ENCODE data around the gene ZNF160. TPM values are rescaled to one million over a fixed set of nuclear protein-coding genes. Genes with fewer than 3 reads are reported as not detected.

ZNF160 gene
- total and polyA plus RNA-seq, 9 of the 15 experiments (the other 6 are each of a cell fraction or from before 2014, with no cell fraction given): 3.6 to 22.1 (median 11.8) TPM

DNA sequence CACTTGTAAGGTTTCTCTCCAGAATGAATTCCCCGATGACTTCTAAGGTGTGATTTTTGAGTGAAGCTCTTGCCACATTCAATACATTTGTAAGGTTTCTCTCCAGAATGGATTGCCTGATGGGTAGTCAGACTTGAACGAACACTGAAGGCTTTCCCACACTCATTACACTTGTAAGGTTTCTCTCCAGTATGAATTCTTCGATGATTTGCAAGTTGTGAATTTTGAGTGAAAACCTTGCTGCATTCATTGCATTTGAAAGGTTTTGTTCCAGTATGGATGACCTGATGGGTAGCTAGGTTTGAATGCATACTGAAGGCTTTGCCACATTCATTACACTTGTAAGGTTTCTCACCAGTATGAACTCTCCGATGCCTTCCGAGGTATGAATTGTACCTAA is 34.4 kb downstream of the ZNF160 start:
- Histone ChIP-seq H3K4me1 (replicated peaks in 1 of 2; ENCODE audit: control insufficient read depth in 2 of 2, insufficient read depth in 2 of 2, low read length in 2 of 2) (no peaks in the 10 kb centered on the region), H3K27me3 (ENCODE audit: control insufficient read depth in 2 of 2, insufficient read depth in 2 of 2, low read length in 2 of 2) (no peaks in the 10 kb centered on the region), H3K36me3 (ENCODE audit: control insufficient read depth, insufficient read depth, low read length) (peaks cover 44% of the 10 kb centered on the region), H3K9me1 (ENCODE audit: control insufficient read depth, insufficient read depth, low read length) (no peaks in the 10 kb centered on the region), H3K4me2 (ENCODE audit: insufficient read depth, low read length) (no peak overlapping the region), H3K9me3 (replicated peaks; ENCODE audit: control insufficient read depth, insufficient read depth, low read depth, low read length) (peaks cover 26% of the 10 kb centered on the region), H3K27ac (ENCODE audit: extremely low read depth, low read depth, low read length) (no peak overlapping the region), H3K4me3 (no peak overlapping the region), H2AFZ (ENCODE audit: low read depth, low read length) (no peak overlapping the region), H4K20me1 (replicated peaks; ENCODE audit: control insufficient read depth, insufficient read depth, low read length) (no peaks in the 10 kb centered on the region), H3K9ac (ENCODE audit: insufficient read depth in 1 of 2, low read depth in 2 of 2, low read length in 2 of 2) (no peak overlapping the region), H3K79me2 (ENCODE audit: control insufficient read depth, insufficient read depth, low read length) (no peaks in the 10 kb centered on the region)
- intact Hi-C loops (cut with micrococcal nuclease) (no loop called here), in situ Hi-C loops (cut with MboI) (no loop called here)
- TF ChIP-seq MYBL2 (IDR thresholded peaks at IDR 0.05; ENCODE audit: low read depth) (no peak), MYBL2 (CRISPR knock-in tag; IDR thresholded peaks at IDR 0.05; ENCODE audit: borderline replicate concordance) (no peak), ATF7 (IDR thresholded peaks at IDR 0.05) (no peak), ZNF75A (CRISPR knock-in tag; IDR thresholded peaks at IDR 0.05) (peak; percentile 87)
- ATAC-seq (no peak), FAIRE-seq (no peak), DNase-seq (ENCODE audit: extremely low read depth in 1 of 4, low spot score in 3 of 4) (no peak)
- no TSS peak for BruUV-seq (replicated peaks)
- WGBS (ENCODE audit: insufficient coverage, low coverage, missing lambda C conversion rate): 98% methylated on average over 5 of the region's 5 CpGs
- POLR2A ChIA-PET: no interaction called here
- CTCF ChIA-PET (ENCODE audit: low intra/inter-chr PET ratio): no interaction called here

DNA sequence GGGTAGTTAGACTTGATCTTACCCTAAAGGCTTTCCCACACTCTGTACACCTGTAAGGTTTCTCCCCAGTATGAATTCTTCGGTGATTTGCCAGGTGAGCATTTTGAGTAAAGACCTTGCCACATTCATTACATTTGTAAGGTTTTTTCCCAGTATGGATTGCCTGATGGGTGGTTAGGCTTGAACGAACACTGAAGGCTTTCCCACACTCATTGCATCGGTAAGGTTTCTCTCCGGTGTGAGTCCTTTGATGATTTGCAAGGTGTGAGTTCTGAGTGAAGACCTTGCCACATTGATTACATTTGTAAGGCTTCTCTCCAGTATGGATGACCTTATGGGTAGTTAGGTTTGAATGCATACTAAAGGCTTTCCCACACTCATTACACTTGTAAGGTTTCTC is 35.0 kb downstream of the ZNF160 start:
- Histone ChIP-seq H2AFZ (ENCODE audit: low read depth, low read length) (no peak overlapping the region), H4K20me1 (replicated peaks; ENCODE audit: control insufficient read depth, insufficient read depth, low read length) (no peaks in the 10 kb centered on the region), H3K4me1 (replicated peaks in 1 of 2; ENCODE audit: control insufficient read depth in 2 of 2, insufficient read depth in 2 of 2, low read length in 2 of 2) (no peaks in the 10 kb centered on the region), H3K4me2 (ENCODE audit: insufficient read depth, low read length) (no peak overlapping the region), H3K9me1 (ENCODE audit: control insufficient read depth, insufficient read depth, low read length) (no peaks in the 10 kb centered on the region), H3K9me3 (replicated peaks; ENCODE audit: control insufficient read depth, insufficient read depth, low read depth, low read length) (peaks cover 26% of the 10 kb centered on the region), H3K27ac (ENCODE audit: extremely low read depth, low read depth, low read length) (no peak overlapping the region), H3K27me3 (ENCODE audit: control insufficient read depth in 2 of 2, insufficient read depth in 2 of 2, low read length in 2 of 2) (no peaks in the 10 kb centered on the region), H3K4me3 (no peak overlapping the region), H3K79me2 (ENCODE audit: control insufficient read depth, insufficient read depth, low read length) (no peaks in the 10 kb centered on the region), H3K36me3 (ENCODE audit: control insufficient read depth, insufficient read depth, low read length) (peaks cover 38% of the 10 kb centered on the region), H3K9ac (ENCODE audit: insufficient read depth in 1 of 2, low read depth in 2 of 2, low read length in 2 of 2) (no peak overlapping the region)
- BruUV-seq (replicated peaks): no TSS peak
- ATAC-seq (no peak), DNase-seq (ENCODE audit: extremely low read depth in 1 of 4, low spot score in 3 of 4) (no peak), FAIRE-seq (peak; percentile 15)
- ChIA-PET CTCF (ENCODE audit: low intra/inter-chr PET ratio) (no interaction called here), POLR2A (no interaction called here)
- in situ Hi-C loops (cut with MboI): no loop called here
- WGBS (ENCODE audit: insufficient coverage, low coverage, missing lambda C conversion rate): 98% methylated on average over 4 of the region's 4 CpGs
- intact Hi-C loops (cut with micrococcal nuclease): no loop called here
- TF ChIP-seq, protein P1, sequence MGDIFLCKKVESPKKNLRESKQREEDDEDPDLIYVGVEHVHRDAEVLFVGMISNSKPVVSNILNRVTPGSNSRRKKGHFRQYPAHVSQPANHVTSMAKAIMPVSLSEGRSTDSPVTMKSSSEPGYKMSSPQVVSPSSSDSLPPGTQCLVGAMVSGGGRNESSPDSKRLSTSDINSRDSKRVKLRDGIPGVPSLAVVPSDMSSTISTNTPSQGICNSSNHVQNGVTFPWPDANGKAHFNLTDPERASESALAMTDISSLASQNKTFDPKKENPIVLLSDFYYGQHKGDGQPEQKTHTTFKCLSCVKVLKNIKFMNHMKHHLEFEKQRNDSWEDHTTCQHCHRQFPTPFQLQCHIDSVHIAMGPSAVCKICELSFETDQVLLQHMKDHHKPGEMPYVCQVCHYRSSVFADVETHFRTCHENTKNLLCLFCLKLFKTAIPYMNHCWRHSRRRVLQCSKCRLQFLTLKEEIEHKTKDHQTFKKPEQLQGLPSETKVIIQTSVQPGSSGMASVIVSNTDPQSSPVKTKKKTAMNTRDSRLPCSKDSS (IDR thresholded peaks at IDR 0.05; ENCODE audit: low read depth, partially characterized antibody): peak; percentile 64
- TF ChIP-seq ESRRB (CRISPR knock-in tag; IDR thresholded peaks at IDR 0.05; ENCODE audit: borderline replicate concordance) (no peak), SOX6 (IDR thresholded peaks at IDR 0.05) (peak; percentile 67), ZNF830 (CRISPR knock-in tag; IDR thresholded peaks at IDR 0.05) (no peak), NFE2L1 (tag; IDR thresholded peaks at IDR 0.05; ENCODE audit: borderline replicate concordance, low read depth) (no peak), SMAD1 (IDR thresholded peaks at IDR 0.05; ENCODE audit: low read depth, low read length, partially characterized antibody) (no peak), ZNF324 (CRISPR knock-in tag; IDR thresholded peaks at IDR 0.05) (no peak), POLR2AphosphoS5 (IDR thresholded peaks at IDR 0.05; ENCODE audit: control insufficient read depth, insufficient read depth, low read depth, low read length) (no peak), DNMT1 (IDR thresholded peaks at IDR 0.05) (no peak), CBFA2T2 (conservative IDR thresholded peaks at IDR 0.05) (no peak)
- TF ChIP-seq, protein P2, sequence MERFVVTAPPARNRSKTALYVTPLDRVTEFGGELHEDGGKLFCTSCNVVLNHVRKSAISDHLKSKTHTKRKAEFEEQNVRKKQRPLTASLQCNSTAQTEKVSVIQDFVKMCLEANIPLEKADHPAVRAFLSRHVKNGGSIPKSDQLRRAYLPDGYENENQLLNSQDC (CRISPR knock-in tag; IDR thresholded peaks at IDR 0.05): no peak
- TF ChIP-seq, protein P3, sequence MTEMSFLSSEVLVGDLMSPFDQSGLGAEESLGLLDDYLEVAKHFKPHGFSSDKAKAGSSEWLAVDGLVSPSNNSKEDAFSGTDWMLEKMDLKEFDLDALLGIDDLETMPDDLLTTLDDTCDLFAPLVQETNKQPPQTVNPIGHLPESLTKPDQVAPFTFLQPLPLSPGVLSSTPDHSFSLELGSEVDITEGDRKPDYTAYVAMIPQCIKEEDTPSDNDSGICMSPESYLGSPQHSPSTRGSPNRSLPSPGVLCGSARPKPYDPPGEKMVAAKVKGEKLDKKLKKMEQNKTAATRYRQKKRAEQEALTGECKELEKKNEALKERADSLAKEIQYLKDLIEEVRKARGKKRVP (CRISPR knock-in tag; IDR thresholded peaks at IDR 0.05): no peak

Measured in K562 (cell line).